Heart left ventricle (tissue), 13 donors: ENCODE data around the gene ZBTB7C.
A peak's percentile ranks its signal among the peaks of the same experiment; 100 is the strongest.

ENCODE experiments used
- CTCF ChIP-seq, 12 donors: fragments of 200-600 bp; sonication (generic) in 4 of 12; IDR thresholded peaks; one replicate each; pipeline versions ENCODE4 v1.5.0 to v1.8.0; 2018 to 2022; ENCODE audit warnings: antibody characterized with exemption in 12 of 12, mild to moderate bottlenecking in 5 of 12
- POLR2A ChIP-seq, 2 donors: fragments of 450-650 bp; IDR thresholded peaks; one replicate each; pipeline ENCODE4 v1.6.1; 2017; ENCODE audit warnings: antibody characterized with exemption in 2 of 2, mild to moderate bottlenecking in 2 of 2, moderate library complexity in 2 of 2
- donor health status: ischemic (EF 13 %, LVEDD 7.1; RV severe dilation, severe dysfunction).
- donor health status: DM: no; HTN: yes; CAD: no.
- donor health status: DM: no; HTN: no; CAD: no.
- donor health status: ischemic (EF 25% LVEDD 6.9; RV normal size, moderate dysfunction).
- donor health status: ischemic (EF 25% LVEDD 5.7; RV mildly dilated, moderate dysfunction).
- donor health status: ischemic (EF 35%, LVEDD 5.7; RV mildly dilated, moderate dysfunction).
- donor health status: nonischemic (EF 11% LVEDD 7.7; RV severe dilation, severe dysfunction).
- donor health status: DM: yes; HTN: yes; CAD: no.
- donor health status: PGD.
- donor health status: ischemic (EF 29% LVEDD 5.4; RV normal size, mild dysfunction).
- donor health status: nonischemic (EF 23%, LVEDD 6.1; RV moderate dilation, normal function).

- TF ChIP-seq CTCF (IDR thresholded peaks at IDR 0.05) (peak; percentile 42 to 71 (median 56)), POLR2A (IDR thresholded peaks at IDR 0.05) (no peak)
Measured at GRCh38 chr18:48022531-48023329, 386.5 kb downstream of the ZBTB7C start.
